ENCODE measurements around the gene SLC39A11.

GRCh38 chr17:72795941-72796340 lies 296.5 kb downstream of the SLC39A11 start:
- TF ChIP-seq, protein P1, sequence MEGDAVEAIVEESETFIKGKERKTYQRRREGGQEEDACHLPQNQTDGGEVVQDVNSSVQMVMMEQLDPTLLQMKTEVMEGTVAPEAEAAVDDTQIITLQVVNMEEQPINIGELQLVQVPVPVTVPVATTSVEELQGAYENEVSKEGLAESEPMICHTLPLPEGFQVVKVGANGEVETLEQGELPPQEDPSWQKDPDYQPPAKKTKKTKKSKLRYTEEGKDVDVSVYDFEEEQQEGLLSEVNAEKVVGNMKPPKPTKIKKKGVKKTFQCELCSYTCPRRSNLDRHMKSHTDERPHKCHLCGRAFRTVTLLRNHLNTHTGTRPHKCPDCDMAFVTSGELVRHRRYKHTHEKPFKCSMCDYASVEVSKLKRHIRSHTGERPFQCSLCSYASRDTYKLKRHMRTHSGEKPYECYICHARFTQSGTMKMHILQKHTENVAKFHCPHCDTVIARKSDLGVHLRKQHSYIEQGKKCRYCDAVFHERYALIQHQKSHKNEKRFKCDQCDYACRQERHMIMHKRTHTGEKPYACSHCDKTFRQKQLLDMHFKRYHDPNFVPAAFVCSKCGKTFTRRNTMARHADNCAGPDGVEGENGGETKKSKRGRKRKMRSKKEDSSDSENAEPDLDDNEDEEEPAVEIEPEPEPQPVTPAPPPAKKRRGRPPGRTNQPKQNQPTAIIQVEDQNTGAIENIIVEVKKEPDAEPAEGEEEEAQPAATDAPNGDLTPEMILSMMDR (conservative IDR thresholded peaks at IDR 0.05 in 1 of 2, IDR thresholded peaks at IDR 0.05 in 1 of 2; ENCODE audit: extremely low read depth in 1 of 2, insufficient read depth in 1 of 2, low read depth in 1 of 2, low read length in 2 of 2): no peak
- TF ChIP-seq EZH2 (IDR thresholded peaks at IDR 0.05; ENCODE audit: borderline replicate concordance, low read length): no peak
